GM21367 (cell line): ENCODE measurements around the gene TMEM30B.

Experiments used
- ATAC-seq: cut with Tn5 transposase; IDR thresholded peaks from one replicate; pipeline ENCODE4 v1.9.1; 2021; ENCODE audit not compliant: unreplicated experiment

The TMEM30B gene

DNA sequence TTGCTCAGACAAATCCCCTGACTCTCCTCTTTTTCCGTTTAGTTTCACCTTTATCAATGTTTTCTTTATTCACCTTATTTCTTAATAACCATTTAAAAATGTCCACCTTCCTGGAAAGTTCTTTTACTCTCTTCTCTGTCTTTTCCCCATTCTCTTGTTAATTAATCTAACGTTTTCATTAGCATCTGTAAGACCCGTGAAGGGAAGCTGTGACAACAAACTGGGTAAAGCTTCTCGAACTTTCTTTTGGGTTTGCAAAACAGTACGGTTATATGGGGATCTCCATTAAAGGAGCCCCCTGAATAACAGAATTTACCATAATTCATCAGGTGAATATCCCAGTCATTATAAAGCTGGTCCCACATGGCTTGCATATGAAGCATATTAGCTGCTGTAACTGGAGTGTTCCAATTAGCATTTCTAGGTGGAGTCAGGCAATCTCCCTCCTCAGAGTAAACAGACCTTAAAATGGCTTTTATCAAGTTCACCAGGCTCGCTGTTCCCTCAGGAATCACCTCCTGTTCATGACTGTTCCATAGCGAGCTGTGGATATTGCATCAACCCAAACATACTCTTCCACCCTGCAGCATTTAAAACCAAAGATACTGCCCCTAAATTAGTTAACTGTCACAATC, 42.4 kb downstream of the TMEM30B start:
- no peak for ATAC-seq

- ATAC-seq: no peak
These were observed 46.8 kb downstream of the TMEM30B start for GRCh38 chr14:61234215-61234916.

DNA sequence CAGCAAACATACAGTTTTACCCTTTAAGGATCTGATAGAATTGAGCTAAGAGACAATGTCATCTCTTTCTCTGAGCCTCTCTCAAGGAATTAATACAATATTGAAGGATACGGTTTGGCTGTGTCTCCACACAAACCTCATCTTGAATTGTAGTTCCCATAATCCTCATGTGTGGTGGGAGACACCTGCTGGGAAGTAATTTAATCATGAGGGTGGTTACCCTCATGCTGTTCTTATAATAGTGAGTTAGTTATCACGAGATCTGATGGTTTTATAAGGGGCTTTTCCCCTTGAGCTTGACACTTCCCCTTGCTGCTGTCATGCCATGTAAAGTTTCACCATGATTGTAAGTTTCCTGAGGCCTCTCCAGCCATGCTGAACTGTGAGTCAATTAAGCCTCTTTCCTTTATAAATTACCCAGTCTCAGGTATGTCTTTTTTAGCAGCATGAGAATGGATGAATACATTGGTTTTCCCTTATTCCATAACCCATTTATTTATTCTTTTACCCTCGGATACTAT, 47.6 kb downstream of the TMEM30B start:
- ATAC-seq: no peak

- no peak for ATAC-seq
These were observed 49.3 kb downstream of the TMEM30B start for GRCh38 chr14:61231810-61232209.

- no peak for ATAC-seq
These were observed 51.2 kb downstream of the TMEM30B start for GRCh38 chr14:61229981-61230380.

DNA sequence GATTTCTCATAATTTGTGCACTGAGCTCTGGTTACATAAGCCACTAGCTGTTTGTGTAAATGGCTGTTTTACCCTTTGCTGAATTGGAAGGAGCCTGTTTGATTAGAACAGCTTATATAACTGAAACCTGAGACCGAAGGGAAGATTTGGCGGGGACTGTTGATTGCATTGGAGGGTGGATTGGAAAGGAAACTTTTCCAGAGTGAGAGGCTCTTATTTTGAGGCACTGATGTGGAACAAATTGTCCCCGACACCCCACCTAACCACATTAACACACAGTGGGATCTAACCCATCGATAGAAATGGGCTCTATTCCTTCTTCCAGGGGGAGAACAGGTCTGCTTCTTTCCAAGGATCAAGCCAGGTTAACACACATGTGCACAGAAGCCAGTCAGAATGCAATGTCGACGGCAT, 51.7 kb downstream of the TMEM30B start:
- ATAC-seq: no peak

- ATAC-seq: no peak
These were observed 53.1 kb downstream of the TMEM30B start for GRCh38 chr14:61227884-61228591.
